ENCODE data around the gene DLL4. TPM values are rescaled to one million over a fixed set of nuclear protein-coding genes. Genes with fewer than 3 reads are reported as not detected.

Gene DLL4
- total RNA-seq, 2 donors from 2014 or later = 0.20 to 0.64 TPM

- Mint-ChIP-seq H3K27me3 (ENCODE audit: insufficient read depth) (no peaks in the 10 kb centered on the region), H3K4me3 (no peak overlapping the region), H3K36me3 (ENCODE audit: low read depth) (peaks cover 94% of the 10 kb centered on the region), H3K4me1 (no peaks in the 10 kb centered on the region), H3K9me3 (no peaks in the 10 kb centered on the region), H3K27ac (no peak overlapping the region)
- H3K9ac ChIP-seq (ENCODE audit: extremely low read depth, low read length, poor library complexity, severe bottlenecking) = no peak overlapping the region
- H3K36me3 ChIP-seq (ENCODE audit: control insufficient read depth, insufficient read depth, low read length) = peaks cover 99% of the 10 kb centered on the region
- TF ChIP-seq CTCF (conservative IDR thresholded peaks at IDR 0.05) = no peak
- no peaks in the 10 kb centered on the region for H3K9me3 ChIP-seq (ENCODE audit: control insufficient read depth, low read length)
- no peak overlapping the region for H3K4me3 ChIP-seq (ENCODE audit: low read length)
- H3K27ac ChIP-seq (ENCODE audit: low read depth, low read length) = no peak overlapping the region
- no peaks in the 10 kb centered on the region for H3K27me3 ChIP-seq (ENCODE audit: control insufficient read depth, insufficient read depth, low read length, poor library complexity, severe bottlenecking)
- no peaks in the 10 kb centered on the region for H3K4me1 ChIP-seq (ENCODE audit: control insufficient read depth, insufficient read depth, low read length)
- WGBS, 2 experiments (ENCODE audit: insufficient coverage in 1 of 2, insufficient read length in 1 of 2) = 97 to 99% methylated on average over 10 to 13 of the region's 13 CpGs
- no peak for DNase-seq
Measured at GRCh38 chr15:40982855-40983254, 53.7 kb downstream of the DLL4 start.

DNA sequence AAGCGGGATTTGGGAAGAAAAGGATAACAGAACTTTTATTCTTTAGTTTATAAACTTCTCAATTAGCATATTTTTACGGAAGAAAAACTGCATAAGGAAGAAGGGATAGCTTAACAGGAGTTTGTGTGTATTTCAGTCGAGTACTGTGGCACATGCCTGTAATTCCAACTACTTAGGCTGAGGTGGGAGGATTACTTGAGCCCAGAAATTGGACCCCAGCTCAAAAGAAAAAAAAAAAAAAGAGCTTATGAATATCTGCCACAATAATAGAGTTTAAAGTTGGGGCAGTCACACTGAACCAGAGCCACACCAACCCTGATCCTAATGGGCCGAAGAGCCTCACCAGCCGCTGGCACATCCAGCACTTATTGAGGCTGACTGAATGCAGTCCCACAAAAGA, 55.3 kb downstream of the DLL4 start:
- DNase-seq = no peak
- no peak overlapping the region for H3K9ac ChIP-seq (ENCODE audit: extremely low read depth, low read length, poor library complexity, severe bottlenecking)
- Mint-ChIP-seq H3K4me1 (no peaks in the 10 kb centered on the region), H3K4me3 (no peak overlapping the region), H3K36me3 (ENCODE audit: low read depth) (peaks cover 88% of the 10 kb centered on the region), H3K9me3 (no peaks in the 10 kb centered on the region), H3K27ac (no peak overlapping the region), H3K27me3 (ENCODE audit: insufficient read depth) (no peaks in the 10 kb centered on the region)
- no peak overlapping the region for H3K27ac ChIP-seq (ENCODE audit: low read depth, low read length)
- peaks cover 94% of the 10 kb centered on the region for H3K36me3 ChIP-seq (ENCODE audit: control insufficient read depth, insufficient read depth, low read length)
- H3K4me3 ChIP-seq (ENCODE audit: low read length) = no peak overlapping the region
- H3K27me3 ChIP-seq (ENCODE audit: control insufficient read depth, insufficient read depth, low read length, poor library complexity, severe bottlenecking) = no peaks in the 10 kb centered on the region
- no peaks in the 10 kb centered on the region for H3K9me3 ChIP-seq (ENCODE audit: control insufficient read depth, low read length)
- WGBS, 2 experiments (ENCODE audit: insufficient coverage in 1 of 2, insufficient read length in 1 of 2) = 96 to 100% methylated on average over 1 to 4 of the region's 5 CpGs
- H3K4me1 ChIP-seq (ENCODE audit: control insufficient read depth, insufficient read depth, low read length) = no peaks in the 10 kb centered on the region
- no peak for TF ChIP-seq CTCF (conservative IDR thresholded peaks at IDR 0.05)

DNA sequence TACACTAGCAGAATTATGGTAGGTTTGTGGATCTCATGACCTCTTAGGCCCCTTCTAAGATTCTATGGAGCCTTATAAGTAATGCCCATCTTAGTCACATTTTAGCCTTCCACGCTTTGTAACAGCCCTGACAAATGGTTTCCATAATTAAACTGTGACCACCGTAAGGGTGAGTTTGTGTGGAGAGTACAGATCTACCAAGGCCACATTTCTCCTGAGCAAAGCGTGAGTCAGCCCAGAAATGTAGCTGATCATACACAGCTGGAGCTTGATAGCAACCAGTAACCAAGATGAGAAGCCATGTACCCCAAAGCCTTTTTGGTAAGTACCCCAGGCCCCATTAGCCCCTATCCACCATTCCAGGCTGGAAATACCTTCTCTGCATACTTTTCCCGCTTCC, 55.8 kb downstream of the DLL4 start:
- Histone ChIP-seq H3K36me3 (ENCODE audit: control insufficient read depth, insufficient read depth, low read length) (peaks cover 94% of the 10 kb centered on the region), H3K9me3 (ENCODE audit: control insufficient read depth, low read length) (no peaks in the 10 kb centered on the region), H3K4me3 (ENCODE audit: low read length) (no peak overlapping the region), H3K4me1 (ENCODE audit: control insufficient read depth, insufficient read depth, low read length) (no peaks in the 10 kb centered on the region), H3K9ac (ENCODE audit: extremely low read depth, low read length, poor library complexity, severe bottlenecking) (no peak overlapping the region), H3K27me3 (ENCODE audit: control insufficient read depth, insufficient read depth, low read length, poor library complexity, severe bottlenecking) (no peaks in the 10 kb centered on the region), H3K27ac (ENCODE audit: low read depth, low read length) (no peak overlapping the region)
- no peaks in the 10 kb centered on the region for H3K27me3 Mint-ChIP-seq (ENCODE audit: insufficient read depth)
- DNase-seq = no peak
- H3K4me3 Mint-ChIP-seq = no peak overlapping the region
- 96% methylated on average over 4 of the region's 4 CpGs for WGBS, 2 experiments (ENCODE audit: insufficient coverage in 1 of 2, insufficient read length in 1 of 2)
- no peaks in the 10 kb centered on the region for H3K4me1 Mint-ChIP-seq
- no peak for TF ChIP-seq CTCF (conservative IDR thresholded peaks at IDR 0.05)
- H3K27ac Mint-ChIP-seq = no peak overlapping the region
- no peaks in the 10 kb centered on the region for H3K9me3 Mint-ChIP-seq
- peaks cover 88% of the 10 kb centered on the region for H3K36me3 Mint-ChIP-seq (ENCODE audit: low read depth)
